T-helper 1 cell treated with Interleukin-12 subunit alpha and Interleukin-12 subunit beta and Interleukin-4 antibody, amounts not matched to agents 30 μg/mL and 1 μg/mL, for 36 hours (primary cell): Measurements from ENCODE around the gene ARMH3.
"Not testable (repeated sequence)": the region's sequence is repeated elsewhere in the genome, so short reads cannot be mapped to it uniquely, and the experiment has no call there.

Source experiments
- H3K27ac Mint-ChIP-seq: one replicate; pipeline ENCODE4 v1.8.0; 2021; ENCODE audit warnings: mild to moderate bottlenecking, mixed read lengths
- H3K27me3 Mint-ChIP-seq: one replicate; pipeline ENCODE4 v1.8.0; 2021; ENCODE audit warnings: low read depth, mixed read lengths
- H3K36me3 Mint-ChIP-seq: one replicate; pipeline ENCODE4 v1.8.0; 2021; ENCODE audit warnings: low read depth, mixed read lengths
- H3K4me1 Mint-ChIP-seq: one replicate; pipeline ENCODE4 v1.8.0; 2021; ENCODE audit warnings: low read depth, mixed read lengths
- H3K4me3 Mint-ChIP-seq: one replicate; pipeline ENCODE4 v1.8.0; 2021; ENCODE audit warnings: mild to moderate bottlenecking, moderate library complexity, mixed read lengths
- H3K9me3 Mint-ChIP-seq: one replicate; pipeline ENCODE4 v1.8.0; 2021; ENCODE audit warnings: mixed read lengths

ARMH3 gene

DNA sequence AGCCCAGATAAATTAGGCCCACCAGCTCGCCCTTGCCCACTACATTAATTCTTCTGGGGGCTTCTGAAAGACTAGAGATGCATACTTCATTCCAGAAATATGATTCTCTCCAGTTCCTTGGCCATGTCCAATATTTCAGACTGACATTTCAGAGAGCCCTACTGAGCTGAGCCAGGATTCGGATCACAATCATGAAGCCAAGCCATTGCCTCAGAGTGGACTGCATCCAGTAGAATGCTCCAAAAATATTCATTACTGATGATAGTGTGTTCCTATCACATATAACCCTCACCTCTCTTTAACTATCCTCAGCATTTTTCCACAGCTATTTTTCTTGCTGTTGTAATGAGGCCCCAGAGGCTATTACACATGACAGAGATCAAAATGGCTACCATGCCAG is 38.7 kb downstream of the ARMH3 start:
- Mint-ChIP-seq H3K27me3 (no peaks in the 10 kb centered on the region), H3K27ac (no peak overlapping the region), H3K9me3 (peaks cover 3% of the 10 kb centered on the region), H3K36me3 (peaks cover 22% of the 10 kb centered on the region), H3K4me3 (no peak overlapping the region), H3K4me1 (peaks cover 3% of the 10 kb centered on the region)

DNA sequence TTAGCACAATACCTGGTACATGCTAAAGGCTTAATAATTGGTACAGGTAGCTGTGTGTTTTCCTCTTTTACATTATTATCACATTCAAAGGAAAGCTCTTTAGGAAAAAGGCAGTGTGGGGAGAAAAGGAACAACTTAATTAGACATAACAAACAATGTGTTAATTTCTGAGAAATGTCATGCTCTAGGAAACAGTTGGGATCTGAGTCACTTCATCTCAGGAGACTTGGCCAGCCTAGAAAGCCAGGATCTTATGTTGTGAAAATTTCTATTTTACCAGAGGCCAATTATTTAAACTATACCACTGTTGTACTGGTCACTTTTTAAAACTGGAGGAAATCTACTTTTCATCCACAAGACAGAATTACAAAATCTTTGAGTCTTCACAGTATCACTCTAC is 39.6 kb downstream of the ARMH3 start:
- H3K9me3 Mint-ChIP-seq: no peaks in the 10 kb centered on the region
- H3K27me3 Mint-ChIP-seq: no peaks in the 10 kb centered on the region
- no peak overlapping the region for H3K4me3 Mint-ChIP-seq
- H3K27ac Mint-ChIP-seq: no peak overlapping the region
- H3K36me3 Mint-ChIP-seq: peaks cover 18% of the 10 kb centered on the region
- peaks cover 2% of the 10 kb centered on the region for H3K4me1 Mint-ChIP-seq

DNA sequence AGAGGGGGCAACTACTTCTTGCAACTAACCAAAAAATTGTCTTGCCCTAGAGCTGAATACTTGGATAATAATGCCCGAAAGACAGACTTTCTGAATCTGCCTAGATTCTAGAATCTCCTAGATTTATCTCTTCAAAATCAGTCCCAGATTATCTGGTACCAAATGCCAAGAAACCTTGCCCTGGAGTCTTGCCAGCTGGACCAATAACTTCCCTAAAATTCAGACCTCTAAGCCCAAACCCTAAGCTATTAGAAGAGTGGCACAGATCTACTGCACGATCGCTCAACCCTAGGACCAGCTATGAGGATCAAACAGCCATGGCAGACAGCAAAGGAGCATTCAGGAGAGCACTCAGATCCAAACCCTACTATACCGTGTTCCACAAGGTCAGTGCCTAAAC is 45.0 kb downstream of the ARMH3 start:
- H3K27me3 Mint-ChIP-seq: no peaks in the 10 kb centered on the region
- H3K9me3 Mint-ChIP-seq: no peaks in the 10 kb centered on the region
- H3K4me3 Mint-ChIP-seq: no peak overlapping the region
- H3K27ac Mint-ChIP-seq: no peak overlapping the region
- H3K4me1 Mint-ChIP-seq: no peaks in the 10 kb centered on the region
- peaks cover 26% of the 10 kb centered on the region for H3K36me3 Mint-ChIP-seq

DNA sequence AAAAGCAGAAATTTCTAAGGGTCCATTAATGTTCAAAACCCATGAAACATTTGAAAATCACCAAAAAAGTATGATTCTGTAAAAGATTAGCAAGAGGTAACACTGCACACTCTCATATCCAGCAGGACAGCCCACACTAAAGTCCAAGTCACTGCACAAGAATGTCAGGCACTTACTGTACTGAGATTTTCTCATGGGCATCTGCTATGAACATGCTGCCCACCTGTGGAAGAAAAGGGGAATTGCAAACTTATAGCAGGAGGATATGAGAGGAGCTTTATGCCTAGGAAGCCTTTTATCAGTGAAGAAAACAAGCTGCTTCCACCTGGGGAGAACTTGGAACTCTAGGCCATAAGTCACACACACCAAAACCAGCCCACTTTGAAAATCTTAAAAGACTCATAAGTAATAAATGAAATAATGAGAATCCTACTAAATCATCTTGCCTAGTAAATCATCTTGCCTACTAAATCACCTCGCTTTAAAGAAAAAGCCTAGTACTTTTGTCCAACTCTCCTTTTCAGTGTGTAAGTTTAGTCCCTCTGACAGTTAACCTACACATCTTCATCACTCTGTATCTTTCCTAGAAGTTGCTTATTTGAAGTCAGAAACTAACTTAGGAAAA is 46.1 kb downstream of the ARMH3 start:
- Mint-ChIP-seq H3K4me1 (no peaks in the 10 kb centered on the region), H3K4me3 (no peak overlapping the region), H3K27ac (no peak overlapping the region), H3K27me3 (no peaks in the 10 kb centered on the region), H3K36me3 (peaks cover 27% of the 10 kb centered on the region), H3K9me3 (no peaks in the 10 kb centered on the region)

DNA sequence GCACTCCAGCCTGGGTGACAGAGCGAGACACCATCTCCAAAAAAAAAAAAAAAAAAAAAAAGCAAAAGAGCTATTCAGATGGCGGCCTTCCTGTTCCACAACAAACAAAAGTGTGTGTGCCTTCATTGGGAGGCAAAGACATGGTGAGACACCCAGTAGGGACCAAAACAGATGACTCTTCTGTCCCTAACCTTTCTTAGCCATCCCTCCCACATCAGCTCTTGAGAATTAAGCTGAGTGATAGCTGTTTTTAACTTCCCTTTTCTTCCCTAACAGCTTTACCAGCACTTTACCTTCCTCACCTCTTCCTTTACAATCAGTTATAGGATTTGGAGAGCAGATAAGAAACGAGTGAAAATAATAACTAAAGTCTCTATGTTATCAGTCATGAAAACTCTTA is 48.2 kb downstream of the ARMH3 start:
- no peaks in the 10 kb centered on the region for H3K27me3 Mint-ChIP-seq
- H3K4me1 Mint-ChIP-seq: peaks cover 4% of the 10 kb centered on the region
- no peaks in the 10 kb centered on the region for H3K9me3 Mint-ChIP-seq
- H3K36me3 Mint-ChIP-seq: peaks cover 30% of the 10 kb centered on the region
- H3K4me3 Mint-ChIP-seq: no peak overlapping the region
- H3K27ac Mint-ChIP-seq: no peak overlapping the region

DNA sequence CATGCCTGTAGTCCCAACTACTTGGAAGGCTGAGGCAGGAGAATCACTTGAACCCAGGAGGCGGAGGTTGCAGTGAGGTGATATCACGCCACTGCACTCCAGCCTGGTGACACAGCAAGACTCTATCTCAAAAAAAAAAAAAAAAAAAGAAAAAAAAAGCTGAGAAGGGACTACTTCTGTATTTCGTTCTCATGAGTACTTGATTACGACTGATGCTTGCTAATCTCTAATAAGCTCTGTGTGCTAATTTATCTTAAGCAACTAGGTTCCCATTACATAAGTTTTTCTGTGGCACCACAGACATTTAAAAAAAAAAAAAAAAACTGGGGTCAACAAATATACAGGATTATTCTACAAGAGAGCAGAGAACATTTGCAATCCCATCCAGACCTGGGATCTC is 48.9 kb downstream of the ARMH3 start:
- not testable (repeated sequence) for H3K4me3 Mint-ChIP-seq, H3K27ac Mint-ChIP-seq, H3K4me1 Mint-ChIP-seq, H3K9me3 Mint-ChIP-seq, H3K27me3 Mint-ChIP-seq
- H3K36me3 Mint-ChIP-seq: peaks cover 34% of the 10 kb centered on the region

DNA sequence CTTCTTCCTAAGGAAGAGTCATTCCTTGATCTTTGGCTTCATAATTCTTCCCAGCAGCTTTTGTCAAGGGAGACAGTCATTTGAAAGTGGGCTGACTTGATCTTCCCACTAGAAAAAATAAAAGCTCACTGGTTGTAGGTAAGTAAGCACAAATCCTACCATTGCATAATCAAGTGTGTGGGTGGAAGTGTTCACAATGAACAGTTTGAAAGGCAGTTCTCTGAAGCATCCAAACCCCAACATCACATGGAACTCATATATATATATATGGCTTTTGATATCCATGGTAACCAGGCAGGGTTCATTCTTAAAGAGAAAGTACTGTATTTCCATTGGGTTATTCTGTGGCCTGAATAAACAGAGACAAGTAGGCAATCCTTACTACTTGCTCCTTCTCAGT is 51.6 kb downstream of the ARMH3 start:
- H3K36me3 Mint-ChIP-seq: peaks cover 33% of the 10 kb centered on the region

DNA sequence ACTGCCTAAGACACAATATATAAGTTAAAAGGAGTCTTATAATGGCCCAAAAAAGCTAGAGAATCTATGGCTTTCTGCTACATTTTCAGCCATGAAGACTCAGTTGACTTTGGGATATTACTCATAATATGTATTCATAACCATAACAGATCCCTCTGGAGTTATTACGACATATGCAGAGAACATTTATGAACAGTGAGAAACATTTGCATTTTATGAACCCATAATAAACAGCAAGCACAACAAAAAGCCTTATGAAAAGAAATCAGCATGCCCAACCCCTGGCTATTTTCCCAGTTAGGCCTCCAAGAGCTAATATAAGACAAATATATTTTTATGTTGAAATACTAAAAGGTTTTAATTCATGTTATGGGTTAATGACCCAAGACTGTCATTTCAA is 52.4 kb downstream of the ARMH3 start:
- no peak overlapping the region for H3K27ac Mint-ChIP-seq
- H3K4me1 Mint-ChIP-seq: peaks cover 16% of the 10 kb centered on the region
- no peak overlapping the region for H3K4me3 Mint-ChIP-seq
- no peaks in the 10 kb centered on the region for H3K27me3 Mint-ChIP-seq
- peaks cover 31% of the 10 kb centered on the region for H3K36me3 Mint-ChIP-seq
- no peaks in the 10 kb centered on the region for H3K9me3 Mint-ChIP-seq

More for the DNA sequence above, 51.6 kb downstream of the ARMH3 start:
- H3K27me3 Mint-ChIP-seq: no peaks in the 10 kb centered on the region
- no peak overlapping the region for H3K27ac Mint-ChIP-seq
- no peak overlapping the region for H3K4me3 Mint-ChIP-seq
- H3K4me1 Mint-ChIP-seq: peaks cover 16% of the 10 kb centered on the region
- H3K9me3 Mint-ChIP-seq: no peaks in the 10 kb centered on the region

DNA sequence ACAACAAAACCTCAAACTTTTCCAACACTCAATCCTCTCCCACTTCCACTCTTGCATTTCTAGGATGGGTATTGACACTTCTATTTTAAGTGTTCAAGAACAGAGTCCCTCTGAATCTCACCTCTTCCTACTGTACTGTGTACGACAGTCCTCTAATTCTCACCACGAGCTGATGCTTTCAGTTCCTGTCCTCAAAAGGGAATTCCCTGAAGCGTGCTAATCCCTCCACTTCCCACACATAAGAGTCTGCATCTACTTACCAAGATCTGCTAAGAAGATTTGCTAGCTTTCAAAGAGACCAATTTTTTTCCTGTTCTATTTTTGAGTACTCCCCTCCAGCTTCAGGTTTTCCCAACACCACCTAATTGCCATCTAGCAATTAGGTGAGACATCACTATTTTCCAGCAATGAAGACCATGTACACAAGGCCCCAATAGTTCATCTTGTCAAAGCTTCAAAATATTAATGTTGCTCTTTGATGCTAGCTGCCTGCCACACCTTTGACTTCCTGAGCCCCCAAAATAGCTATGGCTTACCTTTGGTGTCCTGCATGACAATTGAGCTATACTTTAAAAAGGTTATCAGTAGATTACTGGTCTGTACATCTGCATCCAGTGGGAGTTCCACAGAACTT is 54.4 kb downstream of the ARMH3 start:
- Mint-ChIP-seq H3K4me1 (peaks cover 19% of the 10 kb centered on the region), H3K9me3 (no peaks in the 10 kb centered on the region), H3K36me3 (peaks cover 28% of the 10 kb centered on the region), H3K4me3 (peak overlapping the region; percentile 22), H3K27ac (peak overlapping the region; percentile 17), H3K27me3 (no peaks in the 10 kb centered on the region)

DNA sequence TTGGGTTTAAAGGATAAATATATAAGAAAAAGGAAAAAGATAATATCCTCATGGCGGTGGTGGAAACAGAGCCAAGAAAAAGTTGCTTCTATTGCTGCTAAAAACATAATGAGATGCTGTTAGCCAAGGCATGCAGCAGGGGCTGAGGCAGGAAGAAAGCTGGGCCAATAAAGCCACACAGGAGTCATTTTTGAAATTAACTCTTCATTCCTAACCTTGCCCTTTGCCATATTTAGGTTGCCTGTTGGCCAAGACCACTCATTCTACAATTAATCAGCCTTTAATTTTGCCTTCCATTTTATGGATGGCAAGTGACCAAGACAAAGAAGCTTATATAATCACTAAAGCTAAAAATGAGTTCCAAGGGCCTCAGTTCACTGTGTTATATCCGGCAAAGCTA is 58.2 kb downstream of the ARMH3 start:
- Mint-ChIP-seq H3K27me3 (no peaks in the 10 kb centered on the region), H3K27ac (no peak overlapping the region), H3K4me3 (no peak overlapping the region), H3K9me3 (no peaks in the 10 kb centered on the region), H3K4me1 (peaks cover 21% of the 10 kb centered on the region), H3K36me3 (peaks cover 28% of the 10 kb centered on the region)

DNA sequence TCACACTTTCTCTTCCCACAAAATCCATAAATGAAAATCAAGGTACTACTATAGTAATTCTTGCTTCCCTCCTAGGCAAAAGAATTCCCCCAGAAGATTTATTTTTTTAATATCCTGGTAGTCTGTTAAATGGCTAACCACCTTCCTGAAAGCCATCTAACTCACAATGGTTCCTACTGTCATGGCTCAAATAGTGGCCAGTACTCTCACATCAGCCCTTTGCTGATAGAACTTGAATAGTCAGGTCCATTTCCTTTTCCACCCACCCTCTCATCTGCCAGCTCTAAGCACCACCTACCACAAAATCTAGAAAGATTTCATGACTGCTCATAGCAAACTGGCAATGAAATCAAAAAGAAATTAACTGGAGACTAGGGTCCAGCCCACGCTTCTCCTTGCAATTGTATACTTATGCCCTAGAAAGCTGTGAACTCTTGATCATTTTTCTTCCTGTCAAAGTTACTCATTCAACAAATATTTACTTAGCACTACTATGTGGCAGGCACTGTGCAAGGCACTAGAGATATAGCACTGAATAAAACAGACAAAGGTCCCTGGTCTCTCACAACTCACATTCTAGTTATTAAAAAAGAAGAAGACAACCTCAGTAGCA is 60.4 kb downstream of the ARMH3 start:
- H3K27me3 Mint-ChIP-seq: no peaks in the 10 kb centered on the region
- peaks cover 9% of the 10 kb centered on the region for H3K4me1 Mint-ChIP-seq
- peaks cover 27% of the 10 kb centered on the region for H3K36me3 Mint-ChIP-seq
- no peak overlapping the region for H3K4me3 Mint-ChIP-seq
- H3K27ac Mint-ChIP-seq: no peak overlapping the region
- no peaks in the 10 kb centered on the region for H3K9me3 Mint-ChIP-seq

DNA sequence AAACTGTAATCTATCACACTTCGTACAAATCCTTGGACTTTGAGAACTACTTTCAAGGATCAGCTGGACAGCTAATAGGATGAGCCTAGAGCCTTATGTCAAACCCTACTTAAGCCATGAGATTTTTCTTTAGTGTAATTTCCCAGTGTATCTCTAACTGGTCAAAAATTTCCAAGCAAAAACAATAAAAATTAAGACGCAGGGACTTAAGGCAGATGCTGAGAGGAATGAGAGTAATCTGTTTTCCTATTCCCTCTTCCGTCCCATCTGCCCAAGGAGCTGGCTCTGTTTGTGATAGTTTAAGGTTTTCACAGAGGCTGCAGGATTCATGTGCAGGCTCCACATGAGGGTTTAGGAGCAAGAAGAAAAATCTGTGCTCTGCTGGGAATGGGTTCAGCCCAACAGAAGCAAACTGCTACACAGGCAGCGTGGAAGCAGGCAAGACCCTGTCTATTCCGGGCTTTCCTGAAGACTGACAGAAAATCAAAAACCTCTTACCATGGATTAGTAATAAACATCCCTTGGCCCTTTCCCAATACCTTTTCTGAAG is 62.2 kb downstream of the ARMH3 start:
- Mint-ChIP-seq H3K9me3 (no peaks in the 10 kb centered on the region), H3K27ac (no peak overlapping the region), H3K27me3 (no peaks in the 10 kb centered on the region), H3K4me1 (peaks cover 9% of the 10 kb centered on the region), H3K4me3 (no peak overlapping the region), H3K36me3 (peaks cover 30% of the 10 kb centered on the region)

DNA sequence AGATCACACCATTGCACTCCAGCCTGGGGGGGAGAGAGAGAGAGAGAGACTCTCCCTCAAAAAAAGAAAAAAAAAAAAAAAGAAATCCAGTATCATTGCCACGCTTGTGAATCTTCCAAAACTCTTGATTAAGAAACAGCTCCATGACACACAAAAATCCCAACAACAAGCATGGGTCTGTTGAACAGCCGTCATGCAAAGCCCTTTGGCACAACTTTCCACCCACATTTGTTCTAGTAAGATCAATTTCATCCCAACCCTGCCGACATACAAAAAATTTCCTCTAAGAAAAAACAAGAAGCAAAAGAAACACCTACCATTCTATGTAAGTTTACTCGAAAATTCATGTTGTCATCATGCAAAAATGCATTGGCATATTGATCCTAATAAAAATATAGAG is 62.8 kb downstream of the ARMH3 start:
- Mint-ChIP-seq H3K4me3 (no peak overlapping the region), H3K27me3 (no peaks in the 10 kb centered on the region), H3K9me3 (no peaks in the 10 kb centered on the region), H3K36me3 (peaks cover 29% of the 10 kb centered on the region), H3K27ac (no peak overlapping the region), H3K4me1 (peaks cover 8% of the 10 kb centered on the region)

DNA sequence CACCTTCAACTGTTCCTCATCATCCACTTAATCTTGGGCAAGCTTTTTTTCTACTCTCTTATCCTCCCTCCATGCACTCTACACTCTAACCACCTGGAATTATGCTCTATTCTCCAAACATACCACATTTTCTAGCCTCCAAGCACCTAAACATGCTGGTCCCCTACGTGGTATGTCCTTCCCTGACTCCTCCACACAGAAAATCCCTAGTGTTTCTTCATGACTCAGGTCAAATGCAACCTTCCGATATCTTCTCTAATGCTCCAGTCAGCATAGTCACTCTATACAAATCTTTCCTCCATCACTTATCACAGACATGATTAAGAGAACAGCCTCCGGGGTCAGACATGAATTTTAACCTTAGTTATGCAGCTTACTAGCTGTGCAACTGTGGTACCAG is 68.8 kb downstream of the ARMH3 start:
- no peak overlapping the region for H3K4me3 Mint-ChIP-seq
- H3K36me3 Mint-ChIP-seq: peaks cover 29% of the 10 kb centered on the region
- no peaks in the 10 kb centered on the region for H3K27me3 Mint-ChIP-seq
- no peaks in the 10 kb centered on the region for H3K9me3 Mint-ChIP-seq
- H3K4me1 Mint-ChIP-seq: peaks cover 5% of the 10 kb centered on the region
- H3K27ac Mint-ChIP-seq: no peak overlapping the region

DNA sequence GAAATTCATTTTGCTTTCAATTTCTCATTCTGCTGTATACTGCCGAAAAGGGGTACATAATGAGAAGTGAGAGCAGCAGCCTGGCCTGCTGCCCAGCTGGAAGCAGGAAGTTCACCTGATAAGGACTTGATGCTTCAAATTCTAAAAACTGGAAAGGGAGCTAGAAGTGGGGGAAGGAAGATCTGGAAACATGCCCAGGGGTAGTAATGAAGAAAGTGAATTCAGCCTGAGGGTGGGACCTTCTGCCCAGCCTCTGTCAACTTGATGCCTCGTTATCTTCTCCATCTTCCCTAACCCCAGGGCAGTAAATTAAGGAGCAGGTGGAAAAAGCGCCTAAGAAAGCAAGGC is 69.4 kb downstream of the ARMH3 start:
- Mint-ChIP-seq H3K27ac (no peak overlapping the region), H3K27me3 (no peaks in the 10 kb centered on the region)

More for the DNA sequence above, 69.4 kb downstream of the ARMH3 start:
- Mint-ChIP-seq H3K4me3 (no peak overlapping the region), H3K4me1 (peaks cover 5% of the 10 kb centered on the region), H3K36me3 (peaks cover 24% of the 10 kb centered on the region), H3K9me3 (no peaks in the 10 kb centered on the region)
